ENCODE results near the gene CBR3. TPM values are rescaled to one million over a fixed set of nuclear protein-coding genes. Genes with fewer than 3 reads are reported as not detected.

Gene CBR3
- total RNA-seq, 1 experiment from 2014 or later: 1.7 TPM

DNA sequence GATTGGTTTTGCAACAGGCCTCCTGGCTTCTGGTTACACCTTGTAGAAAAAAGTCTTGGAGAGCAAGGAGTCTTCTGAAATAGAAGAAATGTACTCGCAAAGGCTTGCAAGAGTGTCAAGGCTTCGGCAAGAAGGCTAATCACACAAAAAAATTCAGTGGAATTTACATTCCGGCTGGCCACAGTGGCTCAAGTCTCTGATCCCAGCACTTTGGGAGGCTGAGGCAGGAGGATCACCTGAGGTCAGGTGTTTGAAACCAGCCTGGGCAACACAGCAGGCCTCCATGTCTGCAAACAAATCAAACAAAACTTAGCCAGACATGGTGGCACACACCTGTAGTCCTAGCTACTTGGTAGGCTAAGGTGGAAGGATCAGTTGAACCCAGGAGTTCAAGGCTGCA is 14.0 kb downstream of the CBR3 start:
- no peak overlapping the region for H3K4me2 ChIP-seq (ENCODE audit: low read length)
- no peaks in the 10 kb centered on the region for H3K27me3 ChIP-seq (ENCODE audit: insufficient read depth, low read length)
- ChIA-PET CTCF (interaction anchor here (0.9 kb wide), 1 partner anchor 15 kb away, joined by 3 read pairs; no protein-coding TSS in a partner anchor), POLR2A (interaction anchor here (0.6 kb wide), 1 partner anchor 14 kb away, joined by 3 read pairs; no protein-coding TSS in a partner anchor), RAD21 (ENCODE audit: low non-redundant PET in 1 of 2, low total read pairs in 2 of 2, uncharacterized antibody in 2 of 2, unreplicated experiment in 2 of 2) (no interaction called here)
- H3K27ac ChIP-seq (ENCODE audit: low read depth, low read length): no peak overlapping the region
- H3K9ac ChIP-seq (ENCODE audit: low read length): no peak overlapping the region
- peaks cover 4 to 12% of the 10 kb centered on the region in 2 experiments; a peak in 3 of 4 replicates for H3K4me1 ChIP-seq (ENCODE audit: control insufficient read depth in 1 of 2, insufficient read depth in 2 of 2, low read length in 2 of 2)
- H3K36me3 ChIP-seq (ENCODE audit: control insufficient read depth in 1 of 2, insufficient read depth in 2 of 2, low read length in 2 of 2): no peaks in the 10 kb centered on the region
- DNase-seq (ENCODE audit: low read depth, low spot score): no peak
- TF ChIP-seq, protein P1, sequence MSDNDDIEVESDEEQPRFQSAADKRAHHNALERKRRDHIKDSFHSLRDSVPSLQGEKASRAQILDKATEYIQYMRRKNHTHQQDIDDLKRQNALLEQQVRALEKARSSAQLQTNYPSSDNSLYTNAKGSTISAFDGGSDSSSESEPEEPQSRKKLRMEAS (IDR thresholded peaks at IDR 0.05): no peak
- TF ChIP-seq, protein P2, sequence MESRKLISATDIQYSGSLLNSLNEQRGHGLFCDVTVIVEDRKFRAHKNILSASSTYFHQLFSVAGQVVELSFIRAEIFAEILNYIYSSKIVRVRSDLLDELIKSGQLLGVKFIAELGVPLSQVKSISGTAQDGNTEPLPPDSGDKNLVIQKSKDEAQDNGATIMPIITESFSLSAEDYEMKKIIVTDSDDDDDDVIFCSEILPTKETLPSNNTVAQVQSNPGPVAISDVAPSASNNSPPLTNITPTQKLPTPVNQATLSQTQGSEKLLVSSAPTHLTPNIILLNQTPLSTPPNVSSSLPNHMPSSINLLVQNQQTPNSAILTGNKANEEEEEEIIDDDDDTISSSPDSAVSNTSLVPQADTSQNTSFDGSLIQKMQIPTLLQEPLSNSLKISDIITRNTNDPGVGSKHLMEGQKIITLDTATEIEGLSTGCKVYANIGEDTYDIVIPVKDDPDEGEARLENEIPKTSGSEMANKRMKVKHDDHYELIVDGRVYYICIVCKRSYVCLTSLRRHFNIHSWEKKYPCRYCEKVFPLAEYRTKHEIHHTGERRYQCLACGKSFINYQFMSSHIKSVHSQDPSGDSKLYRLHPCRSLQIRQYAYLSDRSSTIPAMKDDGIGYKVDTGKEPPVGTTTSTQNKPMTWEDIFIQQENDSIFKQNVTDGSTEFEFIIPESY (IDR thresholded peaks at IDR 0.05; ENCODE audit: extremely low read depth, insufficient replicate concordance, low read length): no peak
- H3K9me2 ChIP-seq (ENCODE audit: insufficient read depth): no peaks in the 10 kb centered on the region
- H2AFZ ChIP-seq (ENCODE audit: low read depth, low read length, poor library complexity, severe bottlenecking): no peak overlapping the region
- no peaks in the 10 kb centered on the region for H3K79me2 ChIP-seq (ENCODE audit: insufficient read depth, low read length)
- H3K9me3 ChIP-seq (ENCODE audit: control insufficient read depth in 1 of 2, insufficient read depth in 1 of 2, low read depth in 1 of 2, low read length in 2 of 2): no peaks in the 10 kb centered on the region
- H4K20me1 ChIP-seq (ENCODE audit: insufficient read depth): no peaks in the 10 kb centered on the region
- no peak for ATAC-seq
- intact Hi-C loops (cut with micrococcal nuclease): no loop called here
- no peak overlapping the region for H3K4me3 ChIP-seq (replicated peaks in 1 of 2; ENCODE audit: low read depth in 1 of 2, low read length in 2 of 2)
- no TSS peak for BruUV-seq (replicated peaks)

DNA sequence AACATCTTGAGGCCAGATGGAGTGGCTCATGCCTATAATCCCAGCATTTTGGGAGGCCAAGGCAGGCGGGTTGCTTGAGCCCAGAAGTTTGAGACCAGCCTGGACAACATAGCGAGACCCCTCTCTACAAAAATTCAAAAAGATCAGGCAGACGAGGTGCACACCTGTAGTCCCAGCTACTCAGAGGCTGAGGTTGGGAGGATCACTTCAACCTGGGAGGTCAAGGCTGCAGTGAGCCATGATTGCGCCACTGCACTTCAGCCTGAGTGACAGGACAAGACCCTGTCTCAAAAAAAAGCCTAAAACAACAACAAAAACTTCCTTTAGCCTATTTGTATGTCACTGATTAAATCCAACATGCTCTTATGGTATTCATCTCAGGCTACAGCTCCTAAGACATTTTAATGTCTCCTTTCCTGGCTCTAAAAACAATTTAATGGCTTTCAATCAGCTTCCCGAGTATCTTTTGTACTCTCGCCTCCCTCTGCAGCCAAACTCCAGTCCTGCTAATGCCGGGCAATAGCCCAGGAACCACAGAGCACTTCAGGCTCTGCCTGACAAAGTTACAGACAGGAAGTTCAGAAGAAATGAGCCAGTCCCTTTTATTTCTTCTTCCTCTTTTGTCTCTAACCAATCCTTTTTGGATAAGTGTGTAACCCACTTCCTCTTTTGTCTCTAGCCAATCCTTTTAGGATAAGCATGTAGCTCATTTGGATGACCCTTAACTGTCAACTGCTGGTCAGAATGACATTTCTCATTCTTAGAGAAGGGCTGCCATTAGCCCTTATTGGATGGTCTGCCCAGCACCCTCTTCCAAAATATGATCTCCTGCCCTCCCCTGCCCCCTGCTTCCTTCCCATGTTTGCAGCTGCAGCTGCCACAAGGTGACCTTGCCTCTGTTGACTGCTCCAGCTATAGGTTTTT is 15.2 kb downstream of the CBR3 start:
- ChIA-PET POLR2A (no interaction called here), CTCF (interaction anchor here (1.0 kb wide), 1 partner anchor 8 kb away, joined by 3 read pairs; no protein-coding TSS in a partner anchor), RAD21 (ENCODE audit: low non-redundant PET in 1 of 2, low total read pairs in 2 of 2, uncharacterized antibody in 2 of 2, unreplicated experiment in 2 of 2) (no interaction called here)
- Histone ChIP-seq H3K9ac (ENCODE audit: low read length) (no peak overlapping the region), H3K27ac (ENCODE audit: low read depth, low read length) (no peak overlapping the region), H3K9me3 (ENCODE audit: control insufficient read depth in 1 of 2, insufficient read depth in 1 of 2, low read depth in 1 of 2, low read length in 2 of 2) (no peaks in the 10 kb centered on the region), H3K4me1 (ENCODE audit: control insufficient read depth in 1 of 2, insufficient read depth in 2 of 2, low read length in 2 of 2) (peaks cover 5 to 10% of the 10 kb centered on the region in 2 experiments), H4K20me1 (ENCODE audit: insufficient read depth) (no peaks in the 10 kb centered on the region), H3K36me3 (ENCODE audit: control insufficient read depth in 1 of 2, insufficient read depth in 2 of 2, low read length in 2 of 2) (no peaks in the 10 kb centered on the region), H2AFZ (ENCODE audit: low read depth, low read length, poor library complexity, severe bottlenecking) (no peak overlapping the region), H3K27me3 (ENCODE audit: insufficient read depth, low read length) (no peaks in the 10 kb centered on the region), H3K4me3 (replicated peaks in 1 of 2; ENCODE audit: low read depth in 1 of 2, low read length in 2 of 2) (no peak overlapping the region), H3K79me2 (ENCODE audit: insufficient read depth, low read length) (no peaks in the 10 kb centered on the region), H3K4me2 (ENCODE audit: low read length) (no peak overlapping the region), H3K9me2 (ENCODE audit: insufficient read depth) (no peaks in the 10 kb centered on the region)
- BruUV-seq (replicated peaks): no TSS peak
- ATAC-seq (no peak), DNase-seq (ENCODE audit: low read depth, low spot score) (no peak)
- intact Hi-C loops (cut with micrococcal nuclease): no loop called here
- TF ChIP-seq FOSL1 (IDR thresholded peaks at IDR 0.05; ENCODE audit: low read depth): no peak
- TF ChIP-seq POLR2AphosphoS5 (IDR thresholded peaks at IDR 0.05; ENCODE audit: low read depth, low read length): no peak
- no peak for TF ChIP-seq ZNF274 (IDR thresholded peaks at IDR 0.05; ENCODE audit: low read depth, low read length)
- TF ChIP-seq, protein P3, sequence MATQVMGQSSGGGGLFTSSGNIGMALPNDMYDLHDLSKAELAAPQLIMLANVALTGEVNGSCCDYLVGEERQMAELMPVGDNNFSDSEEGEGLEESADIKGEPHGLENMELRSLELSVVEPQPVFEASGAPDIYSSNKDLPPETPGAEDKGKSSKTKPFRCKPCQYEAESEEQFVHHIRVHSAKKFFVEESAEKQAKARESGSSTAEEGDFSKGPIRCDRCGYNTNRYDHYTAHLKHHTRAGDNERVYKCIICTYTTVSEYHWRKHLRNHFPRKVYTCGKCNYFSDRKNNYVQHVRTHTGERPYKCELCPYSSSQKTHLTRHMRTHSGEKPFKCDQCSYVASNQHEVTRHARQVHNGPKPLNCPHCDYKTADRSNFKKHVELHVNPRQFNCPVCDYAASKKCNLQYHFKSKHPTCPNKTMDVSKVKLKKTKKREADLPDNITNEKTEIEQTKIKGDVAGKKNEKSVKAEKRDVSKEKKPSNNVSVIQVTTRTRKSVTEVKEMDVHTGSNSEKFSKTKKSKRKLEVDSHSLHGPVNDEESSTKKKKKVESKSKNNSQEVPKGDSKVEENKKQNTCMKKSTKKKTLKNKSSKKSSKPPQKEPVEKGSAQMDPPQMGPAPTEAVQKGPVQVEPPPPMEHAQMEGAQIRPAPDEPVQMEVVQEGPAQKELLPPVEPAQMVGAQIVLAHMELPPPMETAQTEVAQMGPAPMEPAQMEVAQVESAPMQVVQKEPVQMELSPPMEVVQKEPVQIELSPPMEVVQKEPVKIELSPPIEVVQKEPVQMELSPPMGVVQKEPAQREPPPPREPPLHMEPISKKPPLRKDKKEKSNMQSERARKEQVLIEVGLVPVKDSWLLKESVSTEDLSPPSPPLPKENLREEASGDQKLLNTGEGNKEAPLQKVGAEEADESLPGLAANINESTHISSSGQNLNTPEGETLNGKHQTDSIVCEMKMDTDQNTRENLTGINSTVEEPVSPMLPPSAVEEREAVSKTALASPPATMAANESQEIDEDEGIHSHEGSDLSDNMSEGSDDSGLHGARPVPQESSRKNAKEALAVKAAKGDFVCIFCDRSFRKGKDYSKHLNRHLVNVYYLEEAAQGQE (IDR thresholded peaks at IDR 0.05; ENCODE audit: low read depth): no peak
- no peak for TF ChIP-seq SRF (IDR thresholded peaks at IDR 0.05; ENCODE audit: low read depth)
- TF ChIP-seq TCF7L2 (IDR thresholded peaks at IDR 0.05; ENCODE audit: borderline replicate concordance, extremely low read depth, insufficient read depth, insufficient read length): no peak
- TF ChIP-seq, protein P2 (IDR thresholded peaks at IDR 0.05; ENCODE audit: extremely low read depth, insufficient replicate concordance, low read length): no peak

Data from HCT116 (cell line).